Measurements from ENCODE around the gene ENO2.

GRCh38 chr12:6963791-6964413, 49.5 kb downstream of the ENO2 start:
- TF ChIP-seq POLR2A (IDR thresholded peaks at IDR 0.05; ENCODE audit: low read length) (no peak), GATA1 (IDR thresholded peaks at IDR 0.05; ENCODE audit: low read depth, low read length) (no peak)

Data from erythroblast (primary cell).